SU-DHL-6 (cell line): ENCODE results near the gene GSTCD.

Source experiments
- H2AFZ ChIP-seq: fragments of 200-600 bp; sonication (generic); 2 replicates; pipeline ENCODE4 v1.6.1; 2014; ENCODE audit warnings: low read depth, mild to moderate bottlenecking, moderate library complexity, mixed read lengths, antibody characterized with exemption, low read length; ENCODE audit not compliant: severe bottlenecking
- H3F3A ChIP-seq: fragments of 200-600 bp; shearing (Covaris generic); 2 replicates; pipeline ENCODE4 v1.6.0; 2016; ENCODE audit warnings: antibody characterized with exemption, mild to moderate bottlenecking; ENCODE audit not compliant: insufficient read depth
- H3K27ac ChIP-seq: fragments of 200-600 bp; sonication (generic); 2 replicates; pipeline ENCODE4 v1.5.1; 2016; ENCODE audit warnings: low read depth, mild to moderate bottlenecking, low read length, moderate library complexity, mixed read lengths
- H3K27me3 ChIP-seq: fragments of 200-600 bp; sonication (generic), shearing (Covaris generic); 2 replicates; pipeline ENCODE4 v1.6.0; 2014; ENCODE audit warnings: mild to moderate bottlenecking, low read length
- H3K36me3 ChIP-seq: fragments of 200-600 bp; sonication (generic); 2 replicates; pipeline ENCODE4 v1.6.1; 2014; ENCODE audit warnings: mild to moderate bottlenecking, low read length, mixed read lengths
- H3K4me2 ChIP-seq: fragments of 300-600, 200-600 bp; shearing (Covaris generic), sonication (generic); 2 replicates; pipeline ENCODE4 v1.6.0; 2014; ENCODE audit warnings: low read length, low read depth, mild to moderate bottlenecking; ENCODE audit not compliant: poor library complexity, severe bottlenecking
- H3K4me3 ChIP-seq: fragments of 200-600 bp; sonication (generic); 2 replicates; pipeline ENCODE4 v1.5.1; 2014; ENCODE audit warnings: antibody characterized with exemption, low read length, mild to moderate bottlenecking, mixed read lengths; ENCODE audit not compliant: insufficient read depth, poor library complexity, severe bottlenecking
- H3K79me2 ChIP-seq: fragments of 200-600 bp; sonication (generic); 2 replicates; pipeline ENCODE4 v1.6.1; 2014; ENCODE audit warnings: mild to moderate bottlenecking, low read length, moderate library complexity; ENCODE audit not compliant: insufficient read depth
- H3K9ac ChIP-seq: fragments of 200-600 bp; sonication (generic); 2 replicates; pipeline ENCODE4 v1.7.0; 2014; ENCODE audit warnings: mild to moderate bottlenecking, low read length
- H3K9me2 ChIP-seq: fragments of 200-600 bp; sonication (generic); replicated peaks from 2 replicates; pipeline ENCODE4 v1.6.1; 2014; ENCODE audit warnings: low read length; ENCODE audit not compliant: insufficient read depth
- H3K9me3 ChIP-seq: fragments of 200-600 bp; sonication (generic); 2 replicates; pipeline ENCODE4 v1.6.1; 2014; ENCODE audit warnings: low read length, mixed read lengths; ENCODE audit not compliant: insufficient read depth
- H4K20me1 ChIP-seq: fragments of 200-600 bp; sonication (generic); 2 replicates; pipeline ENCODE4 v1.6.1; 2014; ENCODE audit warnings: low read depth, mild to moderate bottlenecking, antibody characterized with exemption, low read length, moderate library complexity, mixed read lengths
- CTCF ChIP-seq: fragments of 200-600 bp; sonication (generic); IDR thresholded peaks from one replicate; pipeline ENCODE4 v1.5.1; 2017; ENCODE audit warnings: antibody characterized with exemption, mild to moderate bottlenecking, low read length, moderate library complexity; ENCODE audit not compliant: insufficient read depth, poor library complexity, severe bottlenecking
- EZH2phosphoT487 ChIP-seq: fragments of 200-600 bp; sonication (generic), shearing (Covaris generic); conservative IDR thresholded peaks from 2 replicates; pipeline ENCODE4 v1.6.1; 2018; ENCODE audit warnings: mild to moderate bottlenecking, antibody characterized with exemption, low read length, moderate library complexity, mixed read lengths

Gene GSTCD

GRCh38 chr4:105870963-105871362, 162.4 kb downstream of the GSTCD start:
- Histone ChIP-seq H3K9ac (no peak overlapping the region), H2AFZ (no peak overlapping the region), H3K4me3 (no peak overlapping the region), H3K27me3 (no peaks in the 10 kb centered on the region), H3K36me3 (no peaks in the 10 kb centered on the region), H3K9me3 (no peaks in the 10 kb centered on the region), H4K20me1 (no peaks in the 10 kb centered on the region), H3K27ac (no peak overlapping the region), H3F3A (no peaks in the 10 kb centered on the region), H3K4me2 (no peak overlapping the region), H3K79me2 (no peaks in the 10 kb centered on the region), H3K9me2 (no peaks in the 10 kb centered on the region)
- TF ChIP-seq CTCF (no peak), EZH2phosphoT487 (no peak)

- H3K79me2 ChIP-seq, result no peaks in the 10 kb centered on the region
- no peak overlapping the region for H3K4me2 ChIP-seq
- H3K9ac ChIP-seq, result no peak overlapping the region
- no peak for TF ChIP-seq EZH2phosphoT487
- TF ChIP-seq CTCF, result no peak
- H3K9me2 ChIP-seq, result no peaks in the 10 kb centered on the region
- H3F3A ChIP-seq, result no peaks in the 10 kb centered on the region
- no peak overlapping the region for H3K27ac ChIP-seq
- no peaks in the 10 kb centered on the region for H3K36me3 ChIP-seq
- no peaks in the 10 kb centered on the region for H3K9me3 ChIP-seq
- no peaks in the 10 kb centered on the region for H4K20me1 ChIP-seq
- H2AFZ ChIP-seq, result no peak overlapping the region
- H3K27me3 ChIP-seq, result no peaks in the 10 kb centered on the region
- no peak overlapping the region for H3K4me3 ChIP-seq
Measured at GRCh38 chr4:105871997-105872396, 163.4 kb downstream of the GSTCD start.

GRCh38 chr4:105875233-105875632, 166.6 kb downstream of the GSTCD start:
- no peaks in the 10 kb centered on the region for H3K36me3 ChIP-seq
- H3K27ac ChIP-seq, result no peak overlapping the region
- H3K9me3 ChIP-seq, result no peaks in the 10 kb centered on the region
- H2AFZ ChIP-seq, result no peak overlapping the region
- no peak overlapping the region for H3K4me3 ChIP-seq
- TF ChIP-seq EZH2phosphoT487 (no peak), CTCF (no peak)
- no peaks in the 10 kb centered on the region for H4K20me1 ChIP-seq
- H3K4me2 ChIP-seq, result no peak overlapping the region
- H3K27me3 ChIP-seq, result no peaks in the 10 kb centered on the region
- H3K79me2 ChIP-seq, result no peaks in the 10 kb centered on the region
- no peak overlapping the region for H3K9ac ChIP-seq
- H3K9me2 ChIP-seq, result no peaks in the 10 kb centered on the region
- no peaks in the 10 kb centered on the region for H3F3A ChIP-seq
